ENCODE data around the gene ACO2. TPM values are rescaled to one million over a fixed set of nuclear protein-coding genes. Genes with fewer than 3 reads are reported as not detected.
A peak's percentile ranks its signal among the peaks of the same experiment; 100 is the strongest.
"Not testable (repeated sequence)": the region's sequence is repeated elsewhere in the genome, so short reads cannot be mapped to it uniquely, and the experiment has no call there.

The ACO2 gene
- total RNA-seq, 1 experiment from 2014 or later = 128 TPM

DNA sequence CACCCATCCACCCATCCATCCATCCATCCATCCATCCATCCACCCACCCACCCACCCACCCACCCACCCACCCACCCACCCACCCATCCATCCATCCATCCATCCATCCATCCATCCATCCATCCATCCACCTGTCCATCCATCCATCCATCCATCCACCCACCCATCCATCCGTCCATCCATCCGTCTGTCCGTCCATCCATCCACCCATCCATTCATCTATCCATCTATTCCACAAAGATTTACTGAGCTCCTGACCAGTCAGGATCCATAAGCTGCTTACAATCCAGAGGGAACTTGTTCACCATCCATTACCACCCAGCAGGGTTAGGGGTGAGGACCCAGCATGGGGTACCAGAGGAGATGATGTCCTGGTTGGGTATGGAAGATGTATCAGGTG, 103.4 kb downstream of the ACO2 start:
- in situ Hi-C loops (cut with HindIII; ENCODE audit: low pct_unique_long_range_greater_than_20kb, low sequenced_read_pairs); DNase-seq (ENCODE audit: low read depth, low spot score): not testable (repeated sequence)

DNA sequence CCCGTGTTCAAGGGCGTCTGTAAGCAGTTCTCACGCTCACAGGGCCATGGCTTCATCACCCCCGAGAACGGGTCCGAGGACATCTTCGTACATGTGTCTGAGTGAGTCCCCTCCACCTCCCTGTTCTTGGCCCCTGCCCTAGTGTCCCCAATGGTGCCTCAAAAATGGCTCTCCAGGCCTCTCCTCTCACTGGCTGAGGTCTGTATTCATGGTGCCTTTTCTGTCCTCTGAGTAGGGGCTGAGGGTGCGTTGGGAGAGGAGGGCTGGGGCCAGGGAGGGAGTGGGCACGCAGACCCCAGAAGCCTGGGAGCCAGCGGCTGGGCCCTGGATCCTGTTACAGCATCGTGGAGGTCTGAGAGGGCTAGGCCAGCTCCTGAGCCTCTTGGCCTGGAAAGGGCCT, 104.8 kb downstream of the ACO2 start:
- no peak for DNase-seq (ENCODE audit: low read depth, low spot score)
- in situ Hi-C loops (cut with HindIII; ENCODE audit: low pct_unique_long_range_greater_than_20kb, low sequenced_read_pairs) = no loop called here

DNA sequence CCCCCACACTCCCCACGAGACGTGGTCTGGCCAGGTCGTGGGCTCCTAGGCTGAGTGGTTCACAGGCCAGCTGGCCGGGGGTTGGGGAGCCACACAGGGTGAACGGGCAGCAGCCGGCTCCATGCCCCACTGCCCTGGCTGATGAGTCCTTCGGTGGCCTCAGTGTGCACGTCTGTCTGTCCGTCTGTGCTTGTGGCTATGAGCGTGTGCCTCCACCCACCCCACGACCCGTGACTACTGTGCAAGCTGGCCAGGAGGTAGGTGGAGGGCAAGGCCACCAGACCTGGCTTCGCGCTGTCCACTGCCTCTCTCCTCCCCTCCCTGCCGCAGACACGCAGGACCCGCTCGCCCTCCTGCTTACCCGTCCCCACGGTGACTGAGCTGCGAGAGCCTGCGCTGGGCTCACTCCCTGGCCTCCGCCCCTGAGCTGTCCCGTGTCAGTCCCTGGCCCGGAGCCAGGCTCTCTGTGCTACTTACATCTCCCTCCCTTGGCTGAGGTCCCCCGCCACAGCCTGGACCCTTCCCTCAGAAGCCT, 106.0 kb downstream of the ACO2 start:
- in situ Hi-C loops (cut with HindIII; ENCODE audit: low pct_unique_long_range_greater_than_20kb, low sequenced_read_pairs) = no loop called here
- DNase-seq (ENCODE audit: low read depth, low spot score) = no peak

DNA sequence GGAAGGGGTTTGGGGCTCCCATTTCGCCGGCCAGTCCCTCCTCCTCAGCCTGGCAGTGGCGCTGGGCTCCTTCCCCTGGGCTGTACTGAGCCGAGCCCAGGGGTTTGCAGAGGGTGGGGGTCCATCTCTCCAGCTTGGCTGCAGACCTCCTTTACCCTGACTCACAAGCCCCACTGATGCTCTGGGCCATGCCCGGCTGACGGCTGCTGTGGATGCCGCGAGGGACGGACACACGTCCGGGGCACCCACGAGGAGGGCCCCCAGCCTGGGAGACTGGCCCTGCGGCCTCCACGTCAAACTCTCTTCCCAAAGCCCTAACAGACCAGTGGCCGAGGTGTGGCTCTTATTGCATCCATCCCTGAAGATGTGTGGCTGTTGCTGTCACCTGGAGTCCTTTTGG, 106.6 kb downstream of the ACO2 start:
- DNase-seq (ENCODE audit: low read depth, low spot score) = no peak
- in situ Hi-C loops (cut with HindIII; ENCODE audit: low pct_unique_long_range_greater_than_20kb, low sequenced_read_pairs) = no loop called here

DNA sequence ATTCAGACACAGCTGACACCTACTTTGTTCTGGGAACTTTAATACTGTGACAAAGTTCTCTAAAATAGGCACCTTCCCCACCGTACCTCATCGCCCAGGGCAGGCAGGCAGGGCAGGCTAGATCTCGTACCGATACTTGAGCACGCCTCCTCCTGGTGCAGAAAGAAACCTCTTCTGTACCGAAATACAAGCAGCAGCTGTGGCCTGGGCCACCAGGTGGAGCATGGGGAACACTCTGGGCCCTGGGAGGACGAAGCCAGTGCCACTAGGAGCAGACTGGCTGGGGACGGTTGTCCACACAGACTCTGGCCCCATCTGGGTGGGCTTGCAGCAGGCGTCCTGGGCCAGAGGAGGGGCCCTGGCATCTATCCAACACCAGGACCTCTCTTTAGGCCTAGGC, 108.0 kb downstream of the ACO2 start:
- in situ Hi-C loops (cut with HindIII; ENCODE audit: low pct_unique_long_range_greater_than_20kb, low sequenced_read_pairs) = no loop called here
- DNase-seq (ENCODE audit: low read depth, low spot score) = peak; percentile 79

DNA sequence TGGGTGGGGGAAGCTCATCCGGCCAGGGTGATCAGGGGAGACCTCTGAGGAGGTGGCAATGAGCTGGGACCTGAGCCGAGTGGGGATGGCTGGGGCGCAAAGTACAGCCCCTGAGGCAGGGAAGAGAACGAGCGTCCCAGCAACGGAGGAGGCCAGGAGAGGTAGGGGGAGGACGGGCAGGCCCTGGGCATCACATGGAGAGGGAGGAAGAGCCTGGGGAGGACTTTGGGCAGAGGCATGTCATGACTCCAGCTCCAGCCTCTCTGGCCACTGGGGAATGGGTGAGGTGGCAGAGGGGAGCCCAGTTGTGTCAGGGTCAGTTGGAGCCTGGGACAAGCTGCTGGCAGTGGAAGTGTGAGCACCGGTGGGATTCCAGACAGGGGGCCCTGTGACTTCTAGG, 109.2 kb downstream of the ACO2 start:
- in situ Hi-C loops (cut with HindIII; ENCODE audit: low pct_unique_long_range_greater_than_20kb, low sequenced_read_pairs) = no loop called here
- DNase-seq (ENCODE audit: low read depth, low spot score) = no peak

Other genes starting within 250 kb of the ACO2 start
- gene CHADL, start 228.2 kb upstream of the ACO2 start, total RNA-seq (2014; rRNA removed; shearing (Covaris generic)) = 0.13 and 0.56 TPM in 2 replicates
- 60.7 and 64.2 TPM in 2 replicates for gene RANGAP1, start 182.9 kb upstream of the ACO2 start, total RNA-seq (2014; rRNA removed; shearing (Covaris generic))
- gene ZC3H7B, start 167.6 kb upstream of the ACO2 start, total RNA-seq (2014; rRNA removed; shearing (Covaris generic)) = 55.1 and 55.8 TPM in 2 replicates
- gene TEF, start 87.2 kb upstream of the ACO2 start, total RNA-seq (2014; rRNA removed; shearing (Covaris generic)) = 4.9 and 6.9 TPM in 2 replicates
- gene TOB2, start 22.3 kb upstream of the ACO2 start, total RNA-seq (2014; rRNA removed; shearing (Covaris generic)) = 19.9 and 23.4 TPM in 2 replicates
- 116 and 124 TPM in 2 replicates for gene PHF5A, start 425 bp upstream of the ACO2 start, total RNA-seq (2014; rRNA removed; shearing (Covaris generic))
- gene POLR3H, start 75.4 kb downstream of the ACO2 start, total RNA-seq (2014; rRNA removed; shearing (Covaris generic)) = 20.0 and 23.9 TPM in 2 replicates
- not detected in 2 replicates for gene CSDC2, start 91.9 kb downstream of the ACO2 start, total RNA-seq (2014; rRNA removed; shearing (Covaris generic))
- 8.2 and 9.0 TPM in 2 replicates for gene PMM1, start 120.7 kb downstream of the ACO2 start, total RNA-seq (2014; rRNA removed; shearing (Covaris generic))
- gene DESI1, start 151.9 kb downstream of the ACO2 start, total RNA-seq (2014; rRNA removed; shearing (Covaris generic)) = 28.2 and 45.4 TPM in 2 replicates
- 537 and 584 TPM in 2 replicates for gene XRCC6, start 152.2 kb downstream of the ACO2 start, total RNA-seq (2014; rRNA removed; shearing (Covaris generic))
- 254 and 274 TPM in 2 replicates for gene SNU13, start 219.8 kb downstream of the ACO2 start, total RNA-seq (2014; rRNA removed; shearing (Covaris generic))
- 0.13 TPM in 1 of 2 replicates, not detected in the other for gene MEI1, start 230.4 kb downstream of the ACO2 start, total RNA-seq (2014; rRNA removed; shearing (Covaris generic))